Measurements from ENCODE around the gene NOTUM.
"Not testable (repeated sequence)": the region's sequence is repeated elsewhere in the genome, so short reads cannot be mapped to it uniquely, and the experiment has no call there.

The NOTUM gene

GRCh38 chr17:81925860-81926450, 35.0 kb downstream of the NOTUM start:
- Mint-ChIP-seq H3K4me3 (peak overlapping the region; percentile 94), H3K27me3 (ENCODE audit: low read depth) (peaks cover 3% of the 10 kb centered on the region), H3K27ac (peak overlapping the region; percentile 87), H3K36me3 (ENCODE audit: low read depth) (peaks cover 8% of the 10 kb centered on the region), H3K4me1 (ENCODE audit: low read depth) (peaks cover 15% of the 10 kb centered on the region), H3K9me3 (no peaks in the 10 kb centered on the region)
- DNase-seq (ENCODE audit: low spot score): no peak

DNA sequence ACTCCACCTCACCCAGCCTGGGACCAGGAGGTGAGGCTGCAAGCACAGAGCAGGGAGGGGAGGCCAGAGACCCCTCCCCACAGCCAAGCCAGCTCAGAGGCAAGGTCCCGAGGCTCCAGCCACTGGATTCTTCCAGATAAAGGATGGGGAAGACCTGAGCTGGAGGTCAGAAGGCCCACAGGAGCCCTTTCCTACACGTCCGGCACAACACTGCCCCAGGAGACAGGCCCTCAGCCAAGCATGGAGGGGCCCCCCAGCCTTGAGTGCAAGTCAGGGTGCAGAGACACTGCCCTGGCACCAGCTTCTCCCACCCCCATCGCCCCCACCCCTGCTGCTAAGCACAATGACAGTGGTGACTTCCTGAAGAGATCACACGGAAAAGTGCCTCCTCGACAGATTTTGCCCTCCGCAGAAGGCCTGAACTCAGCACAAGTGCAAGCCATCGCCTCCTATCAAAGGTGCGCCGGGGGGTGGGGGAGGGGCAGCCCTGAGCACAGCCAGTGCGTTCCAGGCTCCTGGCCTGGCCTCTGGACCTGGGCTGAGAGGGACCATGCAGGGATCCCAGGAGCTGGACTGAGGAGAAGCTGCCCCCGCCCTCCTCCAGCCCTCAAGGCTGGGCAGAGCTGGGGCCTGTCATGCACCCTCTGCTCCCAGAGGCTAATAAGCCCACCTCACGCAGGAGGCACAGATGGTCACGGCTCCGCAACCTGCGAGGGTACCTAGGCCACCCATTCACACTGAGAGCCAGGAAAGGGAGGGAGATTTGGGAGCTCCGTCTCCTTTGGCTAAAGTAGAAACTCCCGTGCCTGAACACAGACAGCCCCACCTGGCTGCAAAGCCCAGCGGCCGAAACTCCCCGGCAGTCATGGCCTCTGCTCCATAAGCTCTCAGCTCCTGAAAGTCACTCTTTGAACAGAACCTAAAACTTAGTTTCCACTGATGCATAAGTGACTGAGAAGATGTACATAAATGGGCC, 36.1 kb downstream of the NOTUM start:
- Mint-ChIP-seq H3K9me3 (no peaks in the 10 kb centered on the region), H3K36me3 (ENCODE audit: low read depth) (peaks cover 8% of the 10 kb centered on the region), H3K4me3 (peak overlapping the region; percentile 66), H3K27me3 (ENCODE audit: low read depth) (peaks cover 3% of the 10 kb centered on the region), H3K27ac (peak overlapping the region; percentile 87), H3K4me1 (ENCODE audit: low read depth) (peaks cover 17% of the 10 kb centered on the region)
- no peak for DNase-seq (ENCODE audit: low spot score)

DNA sequence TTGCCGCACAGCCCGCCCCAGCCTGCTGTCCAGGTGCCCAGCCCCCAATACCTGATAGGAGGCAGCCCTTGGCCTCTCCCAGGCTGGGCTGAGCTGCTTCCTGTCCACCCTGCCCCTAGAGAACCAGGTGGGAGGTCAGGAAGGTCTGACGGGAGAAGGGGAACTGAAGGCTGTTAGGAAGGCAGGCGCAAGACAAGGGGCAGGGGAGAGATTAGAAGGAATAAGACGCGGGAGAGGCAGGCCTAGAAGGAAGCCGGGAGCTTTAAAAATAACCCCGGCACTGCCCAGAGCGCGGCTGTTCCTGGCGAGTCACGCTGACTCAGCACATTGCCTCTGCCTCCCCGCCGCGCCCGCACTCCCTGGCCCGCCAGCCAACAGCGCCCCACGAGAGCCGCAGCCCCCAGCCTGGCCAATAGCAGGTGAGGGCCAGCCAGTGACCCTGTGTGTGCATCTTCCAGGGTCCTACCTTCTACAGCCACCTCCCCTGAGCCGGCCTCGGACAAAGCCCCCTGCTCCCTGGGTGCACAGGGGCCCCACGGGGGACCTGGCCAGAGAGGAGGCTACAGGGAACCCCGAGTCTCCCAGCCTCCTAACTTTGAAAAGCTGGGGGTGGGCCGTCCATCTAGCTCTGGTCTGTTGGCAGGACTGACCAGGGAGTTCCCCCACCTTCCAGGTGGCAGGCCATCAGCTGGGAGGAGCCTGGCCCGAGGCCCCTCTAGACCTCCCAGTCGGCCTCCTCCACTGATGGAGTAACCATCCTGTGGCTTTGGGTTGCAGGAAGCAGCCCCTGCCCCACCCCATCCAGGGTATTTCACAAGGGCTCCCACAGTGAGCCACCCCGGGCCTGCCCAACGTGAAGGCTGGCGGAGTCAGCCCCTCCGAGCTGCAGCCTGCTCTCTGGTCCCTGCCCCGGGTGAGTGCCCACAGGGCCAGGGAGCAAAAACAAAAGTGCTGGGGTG, 37.4 kb downstream of the NOTUM start:
- Mint-ChIP-seq H3K27ac (peak overlapping the region; percentile 77), H3K4me3 (peak overlapping the region; percentile 9)

GRCh38 chr17:81922566-81923301, 38.3 kb downstream of the NOTUM start:
- Mint-ChIP-seq H3K9me3 (no peaks in the 10 kb centered on the region), H3K36me3 (ENCODE audit: low read depth) (peaks cover 12% of the 10 kb centered on the region), H3K27me3 (ENCODE audit: low read depth) (no peaks in the 10 kb centered on the region), H3K27ac (no peak overlapping the region), H3K4me1 (ENCODE audit: low read depth) (peaks cover 31% of the 10 kb centered on the region), H3K4me3 (no peak overlapping the region)
- no peak for DNase-seq (ENCODE audit: low spot score)

More for the DNA sequence above, 37.4 kb downstream of the NOTUM start:
- DNase-seq (ENCODE audit: low spot score): no peak
- H3K36me3 Mint-ChIP-seq (ENCODE audit: low read depth): peaks cover 12% of the 10 kb centered on the region
- H3K4me1 Mint-ChIP-seq (ENCODE audit: low read depth): peaks cover 27% of the 10 kb centered on the region
- no peaks in the 10 kb centered on the region for H3K9me3 Mint-ChIP-seq
- no peaks in the 10 kb centered on the region for H3K27me3 Mint-ChIP-seq (ENCODE audit: low read depth)

- Mint-ChIP-seq H3K9me3 (no peaks in the 10 kb centered on the region), H3K4me1 (ENCODE audit: low read depth) (peaks cover 34% of the 10 kb centered on the region), H3K36me3 (ENCODE audit: low read depth) (peaks cover 15% of the 10 kb centered on the region), H3K4me3 (no peak overlapping the region), H3K27ac (peak overlapping the region; percentile 26), H3K27me3 (ENCODE audit: low read depth) (no peaks in the 10 kb centered on the region)
- no peak for DNase-seq (ENCODE audit: low spot score)
These were observed 38.9 kb downstream of the NOTUM start for GRCh38 chr17:81921996-81922565.

GRCh38 chr17:81921537-81921862, 39.5 kb downstream of the NOTUM start:
- Mint-ChIP-seq H3K9me3 (no peaks in the 10 kb centered on the region), H3K36me3 (ENCODE audit: low read depth) (peaks cover 19% of the 10 kb centered on the region), H3K4me3 (no peak overlapping the region), H3K4me1 (ENCODE audit: low read depth) (peaks cover 38% of the 10 kb centered on the region), H3K27ac (no peak overlapping the region), H3K27me3 (ENCODE audit: low read depth) (no peaks in the 10 kb centered on the region)
- DNase-seq (ENCODE audit: low spot score): no peak

- H3K36me3 Mint-ChIP-seq (ENCODE audit: low read depth): peaks cover 19% of the 10 kb centered on the region
- no peak for DNase-seq (ENCODE audit: low spot score)
- H3K4me1 Mint-ChIP-seq (ENCODE audit: low read depth): peaks cover 35% of the 10 kb centered on the region
These were observed 40.1 kb downstream of the NOTUM start for GRCh38 chr17:81920612-81921536.

DNA sequence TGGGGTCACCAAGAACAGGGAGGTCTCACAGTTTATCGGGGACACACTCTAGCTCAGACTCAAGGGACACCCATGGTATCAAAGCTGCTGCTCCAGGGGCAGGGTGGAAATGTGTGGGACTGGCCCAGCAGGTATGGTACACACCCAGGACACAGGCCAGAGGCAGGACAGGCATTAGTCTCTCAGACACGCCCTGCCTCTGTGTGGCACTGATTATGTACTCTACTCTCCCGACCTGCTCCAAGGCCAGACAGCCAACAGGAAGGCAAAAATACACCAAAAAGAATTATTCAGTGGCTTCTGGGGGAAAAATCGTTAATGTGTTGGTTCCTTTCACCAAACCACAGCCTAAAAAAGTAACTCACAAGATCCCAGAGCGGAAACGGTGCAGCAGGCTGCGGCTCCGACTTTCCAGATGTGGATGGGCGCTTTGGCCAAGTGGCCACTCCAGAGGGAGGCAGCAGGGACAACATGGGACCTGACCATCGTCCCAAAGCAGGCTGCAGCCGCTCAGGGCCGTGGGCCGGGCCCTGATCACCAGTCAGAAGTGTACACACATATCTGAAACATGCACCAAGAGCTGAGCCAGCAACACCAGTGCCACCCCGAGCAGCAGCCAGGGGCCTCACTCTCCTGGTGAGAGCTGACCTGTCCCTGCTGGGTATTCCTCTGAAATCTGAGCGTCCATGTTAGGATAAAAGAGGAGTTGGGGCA, 42.0 kb downstream of the NOTUM start:
- Mint-ChIP-seq H3K27ac (peak overlapping the region; percentile 67), H3K4me1 (ENCODE audit: low read depth) (peaks cover 27% of the 10 kb centered on the region), H3K36me3 (ENCODE audit: low read depth) (peaks cover 29% of the 10 kb centered on the region), H3K27me3 (ENCODE audit: low read depth) (no peaks in the 10 kb centered on the region), H3K4me3 (peak overlapping the region; percentile 87), H3K9me3 (no peaks in the 10 kb centered on the region)
- no peak for DNase-seq (ENCODE audit: low spot score)

More at GRCh38 chr17:81920612-81921536, 40.1 kb downstream of the NOTUM start:
- Mint-ChIP-seq H3K9me3 (no peaks in the 10 kb centered on the region), H3K27ac (no peak overlapping the region), H3K4me3 (no peak overlapping the region), H3K27me3 (ENCODE audit: low read depth) (no peaks in the 10 kb centered on the region)

- Mint-ChIP-seq H3K4me1 (ENCODE audit: low read depth) (peaks cover 27% of the 10 kb centered on the region), H3K36me3 (ENCODE audit: low read depth) (peaks cover 32% of the 10 kb centered on the region), H3K4me3 (peak overlapping the region; percentile 87), H3K27ac (peak overlapping the region; percentile 89)
- not testable (repeated sequence) for DNase-seq (ENCODE audit: low spot score); H3K27me3 Mint-ChIP-seq (ENCODE audit: low read depth); H3K9me3 Mint-ChIP-seq
These were observed 42.7 kb downstream of the NOTUM start for GRCh38 chr17:81918333-81918669.

GRCh38 chr17:81917565-81918332, 43.2 kb downstream of the NOTUM start, which contains the start of gene SIRT7:
Gene SIRT7, minus strand, starts transcription at chr17:81918176. Its CDS starts 45 bp downstream, at chr17:81918131.
- Mint-ChIP-seq H3K36me3 (ENCODE audit: low read depth) (peaks cover 38% of the 10 kb centered on the region), H3K27me3 (ENCODE audit: low read depth) (no peaks in the 10 kb centered on the region)
- DNase-seq (ENCODE audit: low spot score): peak; percentile 75

More at GRCh38 chr17:81917565-81918332, 43.2 kb downstream of the NOTUM start, which contains the start of gene SIRT7:
- peaks cover 32% of the 10 kb centered on the region for H3K4me1 Mint-ChIP-seq (ENCODE audit: low read depth)
- no peaks in the 10 kb centered on the region for H3K9me3 Mint-ChIP-seq
- peak within 1 kb of the TSS; percentile 89 for H3K27ac Mint-ChIP-seq
- peak within 1 kb of the TSS; percentile 95 for H3K4me3 Mint-ChIP-seq

Data from T-helper 2 cell treated with Interferon-gamma antibody and Interleukin-4, amounts not matched to agents 5 μg/mL and 100 μg/mL, for 36 hours (primary cell).